ENCODE measurements around the gene ZSWIM5.
A peak's percentile ranks its signal among the peaks of the same experiment; 100 is the strongest.
"Not testable (repeated sequence)": the region's sequence is repeated elsewhere in the genome, so short reads cannot be mapped to it uniquely, and the experiment has no call there.

ZSWIM5 gene

GRCh38 chr1:45001011-45001481 is 205.4 kb downstream of the ZSWIM5 start:
- intact Hi-C loops (cut with DNase I): loop anchor here (10.0 kb wide), 1 partner anchor 166 kb away; no protein-coding TSS in a partner anchor
- DNase-seq: peak in 1 of 42 donors; percentile 43

GRCh38 chr1:44999232-44999631 is 207.2 kb downstream of the ZSWIM5 start:
- DNase-seq: no peak
- intact Hi-C loops (cut with DNase I): no loop called here

- intact Hi-C loops (cut with DNase I): no loop called here
- no peak for DNase-seq
Observed at GRCh38 chr1:44995467-44996238, 210.8 kb downstream of the ZSWIM5 start.

GRCh38 chr1:44994309-44994898 is 212.0 kb downstream of the ZSWIM5 start:
- DNase-seq: no peak
- intact Hi-C loops (cut with DNase I): no loop called here

- no peak for DNase-seq
- intact Hi-C loops (cut with DNase I): no loop called here
Observed at GRCh38 chr1:44988531-44989156, 217.8 kb downstream of the ZSWIM5 start.

- intact Hi-C loops (cut with DNase I): no loop called here
- no peak for DNase-seq
Observed at GRCh38 chr1:44985747-44986359, 220.6 kb downstream of the ZSWIM5 start.

- DNase-seq; intact Hi-C loops (cut with DNase I): not testable (repeated sequence)
Observed at GRCh38 chr1:44977372-44977771, 229.0 kb downstream of the ZSWIM5 start.

- DNase-seq: no peak
- intact Hi-C loops (cut with DNase I): no loop called here
Observed at GRCh38 chr1:44976252-44976651, 230.2 kb downstream of the ZSWIM5 start.

GRCh38 chr1:44973645-44974044 is 232.8 kb downstream of the ZSWIM5 start:
- intact Hi-C loops (cut with DNase I): no loop called here
- DNase-seq: no peak

GRCh38 chr1:44970317-44970716 is 236.1 kb downstream of the ZSWIM5 start:
- DNase-seq: no peak
- intact Hi-C loops (cut with DNase I): no loop called here

All from head of caudate nucleus (tissue), 42 donors.